ENCODE data around the gene NR1I3.

- TF ChIP-seq, protein P1, sequence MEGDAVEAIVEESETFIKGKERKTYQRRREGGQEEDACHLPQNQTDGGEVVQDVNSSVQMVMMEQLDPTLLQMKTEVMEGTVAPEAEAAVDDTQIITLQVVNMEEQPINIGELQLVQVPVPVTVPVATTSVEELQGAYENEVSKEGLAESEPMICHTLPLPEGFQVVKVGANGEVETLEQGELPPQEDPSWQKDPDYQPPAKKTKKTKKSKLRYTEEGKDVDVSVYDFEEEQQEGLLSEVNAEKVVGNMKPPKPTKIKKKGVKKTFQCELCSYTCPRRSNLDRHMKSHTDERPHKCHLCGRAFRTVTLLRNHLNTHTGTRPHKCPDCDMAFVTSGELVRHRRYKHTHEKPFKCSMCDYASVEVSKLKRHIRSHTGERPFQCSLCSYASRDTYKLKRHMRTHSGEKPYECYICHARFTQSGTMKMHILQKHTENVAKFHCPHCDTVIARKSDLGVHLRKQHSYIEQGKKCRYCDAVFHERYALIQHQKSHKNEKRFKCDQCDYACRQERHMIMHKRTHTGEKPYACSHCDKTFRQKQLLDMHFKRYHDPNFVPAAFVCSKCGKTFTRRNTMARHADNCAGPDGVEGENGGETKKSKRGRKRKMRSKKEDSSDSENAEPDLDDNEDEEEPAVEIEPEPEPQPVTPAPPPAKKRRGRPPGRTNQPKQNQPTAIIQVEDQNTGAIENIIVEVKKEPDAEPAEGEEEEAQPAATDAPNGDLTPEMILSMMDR (IDR thresholded peaks at IDR 0.05), result no peak
- no peak for TF ChIP-seq POLR2A (IDR thresholded peaks at IDR 0.05)
Measured at GRCh38 chr1:161266836-161267235, 28.8 kb upstream of the NR1I3 start.
